ENCODE results near the gene GNAZ. TPM values are rescaled to one million over a fixed set of nuclear protein-coding genes. Genes with fewer than 3 reads are reported as not detected.

Gene GNAZ
- polyA plus RNA-seq, 2 of the 4 experiments (the other 2 are of a cell fraction), result 1.9 to 2.5 TPM

DNA sequence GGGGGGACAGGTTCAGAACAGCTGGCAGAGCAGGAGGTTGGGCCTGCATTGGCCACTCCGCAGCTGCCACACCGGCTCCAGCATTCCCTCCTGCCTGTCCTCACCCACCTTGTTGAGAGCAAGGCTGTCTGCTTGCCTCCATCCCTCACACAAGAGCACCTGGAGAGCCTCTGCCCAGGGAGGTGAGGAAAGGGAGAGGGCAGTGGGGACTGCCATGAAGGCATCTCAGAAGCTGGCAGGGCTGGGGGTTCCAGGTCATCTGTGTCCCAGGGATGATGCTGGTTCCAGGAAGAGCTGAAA, 44.4 kb downstream of the GNAZ start (continued):
- TF ChIP-seq, protein P1, sequence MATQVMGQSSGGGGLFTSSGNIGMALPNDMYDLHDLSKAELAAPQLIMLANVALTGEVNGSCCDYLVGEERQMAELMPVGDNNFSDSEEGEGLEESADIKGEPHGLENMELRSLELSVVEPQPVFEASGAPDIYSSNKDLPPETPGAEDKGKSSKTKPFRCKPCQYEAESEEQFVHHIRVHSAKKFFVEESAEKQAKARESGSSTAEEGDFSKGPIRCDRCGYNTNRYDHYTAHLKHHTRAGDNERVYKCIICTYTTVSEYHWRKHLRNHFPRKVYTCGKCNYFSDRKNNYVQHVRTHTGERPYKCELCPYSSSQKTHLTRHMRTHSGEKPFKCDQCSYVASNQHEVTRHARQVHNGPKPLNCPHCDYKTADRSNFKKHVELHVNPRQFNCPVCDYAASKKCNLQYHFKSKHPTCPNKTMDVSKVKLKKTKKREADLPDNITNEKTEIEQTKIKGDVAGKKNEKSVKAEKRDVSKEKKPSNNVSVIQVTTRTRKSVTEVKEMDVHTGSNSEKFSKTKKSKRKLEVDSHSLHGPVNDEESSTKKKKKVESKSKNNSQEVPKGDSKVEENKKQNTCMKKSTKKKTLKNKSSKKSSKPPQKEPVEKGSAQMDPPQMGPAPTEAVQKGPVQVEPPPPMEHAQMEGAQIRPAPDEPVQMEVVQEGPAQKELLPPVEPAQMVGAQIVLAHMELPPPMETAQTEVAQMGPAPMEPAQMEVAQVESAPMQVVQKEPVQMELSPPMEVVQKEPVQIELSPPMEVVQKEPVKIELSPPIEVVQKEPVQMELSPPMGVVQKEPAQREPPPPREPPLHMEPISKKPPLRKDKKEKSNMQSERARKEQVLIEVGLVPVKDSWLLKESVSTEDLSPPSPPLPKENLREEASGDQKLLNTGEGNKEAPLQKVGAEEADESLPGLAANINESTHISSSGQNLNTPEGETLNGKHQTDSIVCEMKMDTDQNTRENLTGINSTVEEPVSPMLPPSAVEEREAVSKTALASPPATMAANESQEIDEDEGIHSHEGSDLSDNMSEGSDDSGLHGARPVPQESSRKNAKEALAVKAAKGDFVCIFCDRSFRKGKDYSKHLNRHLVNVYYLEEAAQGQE (IDR thresholded peaks at IDR 0.05), result no peak
- TF ChIP-seq JUN (IDR thresholded peaks at IDR 0.05) (no peak), SREBF2 (IDR thresholded peaks at IDR 0.05) (no peak), FOXS1 (CRISPR knock-in tag; IDR thresholded peaks at IDR 0.05) (no peak), HOXA7 (CRISPR knock-in tag; IDR thresholded peaks at IDR 0.05) (no peak)

DNA sequence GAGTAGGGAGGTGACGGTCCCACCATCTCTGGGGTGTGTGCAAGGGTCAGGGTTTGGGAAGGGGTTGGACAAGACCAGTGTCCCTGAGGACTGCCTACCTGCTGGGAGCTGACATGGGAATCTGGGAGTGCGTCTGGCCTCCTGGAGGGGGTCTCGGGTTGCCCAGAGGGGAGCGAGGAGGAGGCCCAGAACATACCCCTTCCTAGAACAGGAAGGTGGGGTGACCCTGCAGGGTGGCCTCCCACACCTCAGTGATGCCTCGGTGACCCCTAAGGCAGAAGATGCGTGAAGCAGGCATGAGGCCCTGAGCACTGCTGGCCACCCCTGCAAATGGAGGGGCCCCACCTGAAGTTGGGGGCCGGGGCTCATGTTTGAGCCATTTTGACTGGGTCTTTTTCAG, 45.0 kb downstream of the GNAZ start:
- FAIRE-seq (no peak), ATAC-seq (no peak), DNase-seq (ENCODE audit: low read depth in 1 of 2, low spot score in 1 of 2) (no peak)
- H3K4me3 ChIP-seq, result no peak overlapping the region
- no peak overlapping the region for H3K4me2 ChIP-seq
- TF ChIP-seq CHD2 (IDR thresholded peaks at IDR 0.05; ENCODE audit: low read length, partially characterized antibody) (no peak), ZSCAN20 (CRISPR knock-in tag; IDR thresholded peaks at IDR 0.05) (no peak), FOXS1 (CRISPR knock-in tag; IDR thresholded peaks at IDR 0.05) (no peak), EHF (CRISPR knock-in tag; IDR thresholded peaks at IDR 0.05) (no peak), CEBPB (IDR thresholded peaks at IDR 0.05) (no peak), HDAC2 (IDR thresholded peaks at IDR 0.05) (no peak), PHF8 (IDR thresholded peaks at IDR 0.05; ENCODE audit: borderline replicate concordance, low read depth) (no peak), NFE2L2 (conservative IDR thresholded peaks at IDR 0.05; ENCODE audit: low read length) (no peak), ZNF302 (CRISPR knock-in tag; IDR thresholded peaks at IDR 0.05) (no peak), HOXB5 (CRISPR knock-in tag; IDR thresholded peaks at IDR 0.05) (no peak), KDM5A (IDR thresholded peaks at IDR 0.05) (no peak), EP300 (IDR thresholded peaks at IDR 0.05) (no peak)
- TF ChIP-seq, protein P2, sequence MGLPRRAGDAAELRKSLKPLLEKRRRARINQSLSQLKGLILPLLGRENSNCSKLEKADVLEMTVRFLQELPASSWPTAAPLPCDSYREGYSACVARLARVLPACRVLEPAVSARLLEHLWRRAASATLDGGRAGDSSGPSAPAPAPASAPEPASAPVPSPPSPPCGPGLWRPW (IDR thresholded peaks at IDR 0.05), result no peak
- TF ChIP-seq, protein P3, sequence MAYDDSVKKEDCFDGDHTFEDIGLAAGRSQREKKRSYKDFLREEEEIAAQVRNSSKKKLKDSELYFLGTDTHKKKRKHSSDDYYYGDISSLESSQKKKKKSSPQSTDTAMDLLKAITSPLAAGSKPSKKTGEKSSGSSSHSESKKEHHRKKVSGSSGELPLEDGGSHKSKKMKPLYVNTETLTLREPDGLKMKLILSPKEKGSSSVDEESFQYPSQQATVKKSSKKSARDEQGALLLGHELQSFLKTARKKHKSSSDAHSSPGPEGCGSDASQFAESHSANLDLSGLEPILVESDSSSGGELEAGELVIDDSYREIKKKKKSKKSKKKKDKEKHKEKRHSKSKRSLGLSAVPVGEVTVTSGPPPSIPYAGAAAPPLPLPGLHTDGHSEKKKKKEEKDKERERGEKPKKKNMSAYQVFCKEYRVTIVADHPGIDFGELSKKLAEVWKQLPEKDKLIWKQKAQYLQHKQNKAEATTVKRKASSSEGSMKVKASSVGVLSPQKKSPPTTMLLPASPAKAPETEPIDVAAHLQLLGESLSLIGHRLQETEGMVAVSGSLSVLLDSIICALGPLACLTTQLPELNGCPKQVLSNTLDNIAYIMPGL (CRISPR knock-in tag; IDR thresholded peaks at IDR 0.05; ENCODE audit: borderline replicate concordance), result no peak
- ChIA-PET CTCF (interaction anchor here (1.0 to 3.7 kb wide), 4 partner anchors 9 to 156 kb away, joined by 3 to 19 read pairs (median 4); no protein-coding TSS in a partner anchor), POLR2A (no interaction called here)
- no peak overlapping the region for H3K27ac ChIP-seq
- H3K9me3 ChIP-seq, result no peaks in the 10 kb centered on the region
- WGBS (ENCODE audit: missing lambda C conversion rate), result 73% methylated on average over 7 of the region's 7 CpGs
- H3K4me1 ChIP-seq, result no peaks in the 10 kb centered on the region

DNA sequence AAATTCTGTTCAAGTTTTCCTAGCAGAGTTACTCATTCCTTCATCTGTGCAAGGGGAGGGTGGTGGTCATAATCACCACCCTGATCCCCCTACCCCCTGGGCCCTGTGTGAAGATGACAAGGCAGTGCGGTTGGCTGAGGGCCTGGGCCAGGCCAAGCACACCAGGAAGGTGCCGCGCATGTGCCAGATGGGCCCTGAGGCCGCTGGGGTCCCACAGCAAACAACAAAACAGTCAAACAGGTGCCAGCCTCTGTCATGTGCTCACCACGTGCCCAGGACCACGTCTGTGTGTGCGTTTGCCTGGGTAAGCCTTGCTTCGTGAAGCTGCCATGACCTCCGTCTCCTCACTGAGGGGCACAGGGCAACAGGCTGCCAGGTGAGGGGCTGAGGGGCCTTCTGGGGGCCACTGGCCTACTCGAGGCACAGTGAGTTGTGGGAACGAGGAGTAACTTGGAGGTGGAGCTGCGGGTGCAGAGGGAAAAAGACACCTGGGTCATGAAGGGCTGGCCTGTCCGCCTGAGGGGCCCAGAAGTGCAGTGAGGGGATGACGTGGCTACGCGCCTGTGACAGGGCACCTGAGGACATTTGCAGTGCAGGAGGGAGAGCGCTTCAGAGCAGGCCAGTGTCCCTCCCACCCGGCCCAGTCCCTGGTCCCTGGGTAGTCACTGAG, 45.6 kb downstream of the GNAZ start:
- Histone ChIP-seq H3K4me1 (no peaks in the 10 kb centered on the region), H3K4me2 (no peak overlapping the region), H3K27ac (no peak overlapping the region), H3K4me3 (no peak overlapping the region), H3K9me3 (no peaks in the 10 kb centered on the region)
- ChIA-PET POLR2A (no interaction called here), CTCF (interaction anchor here (1.1 to 9.6 kb wide), 2 partner anchors 19 to 158 kb away, joined by 3 to 144 read pairs; no protein-coding TSS in a partner anchor)
- FAIRE-seq (no peak), DNase-seq (ENCODE audit: low read depth in 1 of 2, low spot score in 1 of 2) (no peak), ATAC-seq (no peak)
- 63% methylated on average over 5 of the region's 18 CpGs for WGBS (ENCODE audit: missing lambda C conversion rate)
- TF ChIP-seq FOSL2 (IDR thresholded peaks at IDR 0.05), result no peak
- no peak for TF ChIP-seq FOSL2 (CRISPR knock-in tag; IDR thresholded peaks at IDR 0.05)
- no peak for TF ChIP-seq ZC3H11A (IDR thresholded peaks at IDR 0.05)
- TF ChIP-seq, protein P4, sequence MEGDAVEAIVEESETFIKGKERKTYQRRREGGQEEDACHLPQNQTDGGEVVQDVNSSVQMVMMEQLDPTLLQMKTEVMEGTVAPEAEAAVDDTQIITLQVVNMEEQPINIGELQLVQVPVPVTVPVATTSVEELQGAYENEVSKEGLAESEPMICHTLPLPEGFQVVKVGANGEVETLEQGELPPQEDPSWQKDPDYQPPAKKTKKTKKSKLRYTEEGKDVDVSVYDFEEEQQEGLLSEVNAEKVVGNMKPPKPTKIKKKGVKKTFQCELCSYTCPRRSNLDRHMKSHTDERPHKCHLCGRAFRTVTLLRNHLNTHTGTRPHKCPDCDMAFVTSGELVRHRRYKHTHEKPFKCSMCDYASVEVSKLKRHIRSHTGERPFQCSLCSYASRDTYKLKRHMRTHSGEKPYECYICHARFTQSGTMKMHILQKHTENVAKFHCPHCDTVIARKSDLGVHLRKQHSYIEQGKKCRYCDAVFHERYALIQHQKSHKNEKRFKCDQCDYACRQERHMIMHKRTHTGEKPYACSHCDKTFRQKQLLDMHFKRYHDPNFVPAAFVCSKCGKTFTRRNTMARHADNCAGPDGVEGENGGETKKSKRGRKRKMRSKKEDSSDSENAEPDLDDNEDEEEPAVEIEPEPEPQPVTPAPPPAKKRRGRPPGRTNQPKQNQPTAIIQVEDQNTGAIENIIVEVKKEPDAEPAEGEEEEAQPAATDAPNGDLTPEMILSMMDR (IDR thresholded peaks at IDR 0.05), result no peak
- TF ChIP-seq CHD4 (IDR thresholded peaks at IDR 0.05; ENCODE audit: borderline replicate concordance), result no peak
- TF ChIP-seq, protein P1 (IDR thresholded peaks at IDR 0.05), result no peak
- no peak for TF ChIP-seq NR3C1 (IDR thresholded peaks at IDR 0.05)
- no peak for TF ChIP-seq RCOR1 (IDR thresholded peaks at IDR 0.05; ENCODE audit: low read depth, low read length)
- TF ChIP-seq ESRRA (IDR thresholded peaks at IDR 0.05; ENCODE audit: borderline replicate concordance, low read length), result no peak

Data from A549 (cell line).